ENCODE measurements around the gene LHX5. TPM values are rescaled to one million over a fixed set of nuclear protein-coding genes. Genes with fewer than 3 reads are reported as not detected.

LHX5 gene
- total RNA-seq, 1 donor from 2014 or later: 3.1 TPM

DNA sequence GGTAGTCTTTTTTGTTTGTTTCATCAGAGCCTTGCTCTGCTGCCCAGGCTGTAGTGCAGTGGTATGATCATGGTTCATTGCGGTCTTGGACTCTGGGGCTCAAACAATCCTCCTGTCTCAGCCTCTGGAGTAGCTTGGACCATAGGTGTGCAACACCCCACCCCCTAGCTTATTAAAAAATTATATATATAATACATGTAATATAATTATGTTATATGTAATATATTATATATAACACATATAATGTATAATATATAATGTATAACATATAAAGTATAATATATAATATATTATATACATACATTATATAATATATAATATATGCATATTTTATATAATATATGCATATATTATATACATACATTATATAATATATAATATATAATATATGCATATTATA is 21.8 kb downstream of the LHX5 start:
- H3K9me3 Mint-ChIP-seq (ENCODE audit: unreplicated experiment): peaks cover 2% of the 10 kb centered on the region
- TF ChIP-seq CTCF (IDR thresholded peaks at IDR 0.05; ENCODE audit: partially characterized antibody, unreplicated experiment): no peak
- no peak overlapping the region for H3K27ac Mint-ChIP-seq (ENCODE audit: unreplicated experiment)
- H3K4me1 Mint-ChIP-seq (ENCODE audit: low read depth, unreplicated experiment): no peaks in the 10 kb centered on the region
- H3K36me3 Mint-ChIP-seq (ENCODE audit: unreplicated experiment): peaks cover 6% of the 10 kb centered on the region
- H3K4me3 Mint-ChIP-seq (ENCODE audit: unreplicated experiment): no peak overlapping the region
- no peak for DNase-seq
- peaks cover 2% of the 10 kb centered on the region for H3K27me3 Mint-ChIP-seq (ENCODE audit: unreplicated experiment)

DNA sequence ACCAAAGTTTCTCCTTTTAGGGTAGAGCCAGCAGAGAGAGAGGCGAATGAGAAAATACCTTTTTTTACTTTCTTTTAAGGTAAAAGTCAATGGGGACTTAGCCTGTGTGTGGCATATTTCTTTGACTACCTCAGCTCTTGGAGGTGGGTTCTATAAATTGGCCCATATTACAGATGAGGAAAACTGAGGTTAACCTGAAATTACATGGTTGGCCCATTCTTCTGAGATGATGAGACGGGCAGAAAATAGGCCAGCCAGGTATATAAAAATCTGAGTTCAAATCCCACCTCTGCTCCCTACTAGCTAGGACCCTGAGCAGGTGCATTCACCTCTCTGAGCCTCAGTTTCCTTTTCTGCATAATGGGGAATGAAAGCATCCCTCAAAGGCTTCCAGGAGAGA is 22.4 kb downstream of the LHX5 start:
- no peak for DNase-seq
- Mint-ChIP-seq H3K36me3 (ENCODE audit: unreplicated experiment) (peaks cover 6% of the 10 kb centered on the region), H3K4me3 (ENCODE audit: unreplicated experiment) (no peak overlapping the region), H3K27ac (ENCODE audit: unreplicated experiment) (no peak overlapping the region), H3K9me3 (ENCODE audit: unreplicated experiment) (peaks cover 2% of the 10 kb centered on the region), H3K27me3 (ENCODE audit: unreplicated experiment) (peaks cover 2% of the 10 kb centered on the region), H3K4me1 (ENCODE audit: low read depth, unreplicated experiment) (no peaks in the 10 kb centered on the region)
- TF ChIP-seq CTCF (IDR thresholded peaks at IDR 0.05; ENCODE audit: partially characterized antibody, unreplicated experiment): no peak

DNA sequence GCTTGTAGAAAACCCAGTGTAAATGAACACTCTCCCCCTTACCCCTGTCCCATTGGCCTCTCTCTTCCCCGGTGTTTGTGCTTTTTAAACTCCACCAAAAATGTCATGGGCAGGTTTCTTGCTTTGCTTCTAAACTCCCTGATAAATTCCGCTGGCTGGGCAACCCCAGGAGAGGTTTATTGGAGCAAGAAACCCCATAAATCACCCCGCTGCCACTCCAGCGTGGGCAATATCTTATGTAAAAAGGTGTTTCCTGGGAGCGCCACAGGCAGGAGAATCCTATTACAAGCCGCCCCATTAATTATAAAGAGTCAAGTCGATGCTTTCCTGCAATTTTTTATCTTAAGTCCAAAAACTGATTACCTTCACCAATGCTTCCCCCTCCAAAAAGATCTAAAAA is 22.8 kb downstream of the LHX5 start:
- TF ChIP-seq CTCF (IDR thresholded peaks at IDR 0.05; ENCODE audit: partially characterized antibody, unreplicated experiment): no peak
- Mint-ChIP-seq H3K27me3 (ENCODE audit: unreplicated experiment) (peaks cover 2% of the 10 kb centered on the region), H3K27ac (ENCODE audit: unreplicated experiment) (no peak overlapping the region), H3K36me3 (ENCODE audit: unreplicated experiment) (peaks cover 6% of the 10 kb centered on the region), H3K4me3 (ENCODE audit: unreplicated experiment) (no peak overlapping the region), H3K4me1 (ENCODE audit: low read depth, unreplicated experiment) (no peaks in the 10 kb centered on the region), H3K9me3 (ENCODE audit: unreplicated experiment) (peaks cover 2% of the 10 kb centered on the region)
- no peak for DNase-seq

DNA sequence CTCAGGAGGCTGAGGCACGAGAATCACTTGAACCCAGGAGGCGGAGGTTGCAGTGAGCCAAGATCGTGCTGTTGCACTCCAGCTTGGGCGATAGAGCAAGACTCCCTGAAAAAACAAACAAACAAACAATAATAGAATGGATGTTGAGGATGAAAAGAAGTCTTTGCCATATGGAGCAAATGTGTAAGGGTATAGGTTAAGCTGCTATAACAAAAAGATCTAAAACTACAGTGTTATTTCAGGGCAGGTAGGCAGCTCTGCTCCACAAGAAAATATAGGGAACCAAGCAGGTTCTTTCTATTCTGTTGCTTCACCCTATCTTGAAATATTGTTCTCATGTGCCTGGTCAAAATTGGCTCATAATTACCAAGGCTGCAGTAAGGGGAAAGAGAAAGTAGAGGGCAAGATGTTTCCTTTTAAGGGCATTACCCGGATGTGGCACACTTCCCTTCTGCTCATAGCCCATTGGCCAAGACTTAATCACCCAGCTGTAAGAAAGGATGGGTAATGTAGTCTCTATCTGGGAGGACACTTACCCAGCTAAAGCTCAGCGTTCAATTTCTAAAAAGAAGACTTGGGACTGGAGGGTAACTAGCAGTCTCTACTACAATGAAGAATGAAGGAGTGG is 26.0 kb downstream of the LHX5 start:
- Mint-ChIP-seq H3K27ac (ENCODE audit: unreplicated experiment) (no peak overlapping the region), H3K27me3 (ENCODE audit: unreplicated experiment) (peaks cover 2% of the 10 kb centered on the region), H3K4me3 (ENCODE audit: unreplicated experiment) (no peak overlapping the region), H3K9me3 (ENCODE audit: unreplicated experiment) (peaks cover 2% of the 10 kb centered on the region), H3K36me3 (ENCODE audit: unreplicated experiment) (peaks cover 6% of the 10 kb centered on the region), H3K4me1 (ENCODE audit: low read depth, unreplicated experiment) (no peaks in the 10 kb centered on the region)
- DNase-seq: no peak
- TF ChIP-seq CTCF (IDR thresholded peaks at IDR 0.05; ENCODE audit: partially characterized antibody, unreplicated experiment): no peak

DNA sequence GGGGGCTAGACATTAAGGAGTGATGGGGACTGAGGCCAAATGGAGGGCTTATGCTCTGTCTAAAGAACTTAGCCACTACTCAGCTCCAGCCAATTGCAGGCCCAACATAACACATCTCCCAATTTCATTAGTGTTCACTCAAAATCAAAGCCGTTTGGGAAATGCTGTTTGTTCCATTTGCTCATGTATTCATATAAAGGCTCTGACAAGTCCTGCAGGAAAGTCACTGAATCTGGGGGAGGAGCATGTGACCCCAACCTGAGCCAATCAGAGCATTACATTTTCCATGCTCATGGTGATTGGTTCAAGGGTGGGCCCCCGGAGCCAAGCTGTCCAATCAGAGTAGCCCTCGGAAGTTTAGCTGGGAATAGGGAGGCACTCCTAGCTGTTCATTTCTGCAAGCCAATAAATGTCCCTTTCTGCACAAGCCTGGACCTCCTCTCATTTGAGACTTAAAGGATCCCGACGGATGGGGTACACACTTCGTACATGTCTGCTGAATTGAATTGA is 28.6 kb downstream of the LHX5 start:
- H3K27me3 Mint-ChIP-seq (ENCODE audit: unreplicated experiment): peaks cover 2% of the 10 kb centered on the region
- H3K36me3 Mint-ChIP-seq (ENCODE audit: unreplicated experiment): peaks cover 6% of the 10 kb centered on the region

More for the DNA sequence above, 28.6 kb downstream of the LHX5 start:
- Mint-ChIP-seq H3K9me3 (ENCODE audit: unreplicated experiment) (peaks cover 2% of the 10 kb centered on the region), H3K4me3 (ENCODE audit: unreplicated experiment) (no peak overlapping the region), H3K27ac (ENCODE audit: unreplicated experiment) (no peak overlapping the region), H3K4me1 (ENCODE audit: low read depth, unreplicated experiment) (no peaks in the 10 kb centered on the region)
- DNase-seq: no peak
- no peak for TF ChIP-seq CTCF (IDR thresholded peaks at IDR 0.05; ENCODE audit: partially characterized antibody, unreplicated experiment)

Measured in glutamatergic neuron (in vitro differentiated cells).